SK-N-SH (cell line): ENCODE results near the gene ARV1. TPM values are rescaled to one million over a fixed set of nuclear protein-coding genes. Genes with fewer than 3 reads are reported as not detected.

Source experiments
- CTCF ChIA-PET: fragments of 300-600, 350-600 bp; formaldehyde crosslinking; extraction: SDS; loops from one replicate; lab custom pipeline; 2021; lab: Yijun Ruan, JAX
- POLR2A ChIA-PET: fragments of 350-600 bp; sonication (Branson Sonifier 250); formaldehyde crosslinking; extraction: SDS; loops from one replicate; lab custom pipeline; 2020; ENCODE audit warnings: antibody characterized with exemption, inconsistent platforms; lab: Yijun Ruan, JAX
- DNase-seq: peaks from one replicate; pipeline ENCODE4 v3.0.0; 2012
- H2AFZ ChIP-seq: fragments of 200-600 bp; sonication (generic); 2 replicates; pipeline ENCODE4 v1.8.1; 2016; ENCODE audit warnings: antibody characterized with exemption, mild to moderate bottlenecking, low read depth
- H3F3A ChIP-seq: fragments of 200-600 bp; sonication (generic); replicated peaks from 2 replicates; pipeline ENCODE3; 2016; ENCODE audit warnings: antibody characterized with exemption, mild to moderate bottlenecking; ENCODE audit not compliant: insufficient read depth
- H3K27ac ChIP-seq, 2 experiments: fragments of 200-500 bp in 1 of 2; fragments of 200-600 bp in 1 of 2; sonication (Bioruptor generic) in 1 of 2; sonication (generic), shearing (Covaris generic) in 1 of 2; 2 replicates each; pipeline versions ENCODE4 v1.5.1 to v1.6.1; 2014 to 2016; ENCODE audit warnings: low read depth in 2 of 2, inconsistent platforms in 1 of 2, low read length in 1 of 2, mild to moderate bottlenecking in 1 of 2, mixed read lengths in 1 of 2
- H3K27me3 ChIP-seq: fragments of 200-600 bp; sonication (generic), shearing (Covaris generic); 2 replicates; pipeline ENCODE4 v1.6.1; 2016; ENCODE audit warnings: mixed run types; ENCODE audit not compliant: insufficient read depth
- H3K36me3 ChIP-seq, 2 experiments: fragments of 200-500 bp in 1 of 2; fragments of 200-600 bp in 1 of 2; sonication (Bioruptor generic) in 1 of 2; sonication (generic) in 1 of 2; replicated peaks in 1 of 2; 2 replicates each; pipeline versions ENCODE3 to v1.5.1; 2014 to 2016; ENCODE audit warnings: low read length in 1 of 2, mild to moderate bottlenecking in 1 of 2; ENCODE audit not compliant: insufficient read depth in 2 of 2, control insufficient read depth in 1 of 2
- H3K4me1 ChIP-seq, 2 experiments: fragments of 200-500 bp in 1 of 2; fragments of 200-600 bp in 1 of 2; sonication (Bioruptor generic) in 1 of 2; sonication (generic), shearing (Covaris generic) in 1 of 2; 2 replicates each; pipeline versions ENCODE4 v1.5.1 to v1.6.1; 2014 to 2016; ENCODE audit warnings: low read depth in 1 of 2, low read length in 1 of 2, mixed run types in 1 of 2; ENCODE audit not compliant: insufficient read depth in 2 of 2, control insufficient read depth in 1 of 2
- H3K4me2 ChIP-seq: fragments of 200-600 bp; sonication (generic), shearing (Covaris generic); 2 replicates; pipeline ENCODE4 v1.6.1; 2017; ENCODE audit warnings: mixed run types
- H3K4me3 ChIP-seq, 2 experiments: fragments of 200-500 bp in 1 of 2; fragments of 200-600 bp in 1 of 2; sonication (Bioruptor generic) in 1 of 2; sonication (generic), shearing (Covaris generic) in 1 of 2; 2 replicates each; pipeline versions ENCODE4 v1.5.1 to v1.8.1; 2014 to 2016; ENCODE audit warnings: low read depth in 2 of 2, inconsistent platforms in 1 of 2, low read length in 1 of 2, mild to moderate bottlenecking in 1 of 2, mixed read lengths in 1 of 2, moderate library complexity in 1 of 2
- H3K79me2 ChIP-seq: fragments of 200-600 bp; sonication (generic); 2 replicates; pipeline ENCODE4 v1.8.1; 2017; ENCODE audit warnings: mild to moderate bottlenecking; ENCODE audit not compliant: insufficient read depth
- H3K9ac ChIP-seq: fragments of 200-600 bp; sonication (generic); 2 replicates; pipeline ENCODE4 v1.6.1; 2017; ENCODE audit warnings: mixed run types
- H3K9me2 ChIP-seq: fragments of 200-600 bp; sonication (generic); 2 replicates; pipeline ENCODE4 v1.6.1; 2017; ENCODE audit warnings: mixed run types
- H3K9me3 ChIP-seq: fragments of 200-600 bp; sonication (generic); 2 replicates; pipeline ENCODE4 v1.6.1; 2017; ENCODE audit warnings: mixed run types, mild to moderate bottlenecking, moderate library complexity
- H4K20me1 ChIP-seq: fragments of 200-600 bp; sonication (generic); 2 replicates; pipeline ENCODE4 v1.6.1; 2017; ENCODE audit warnings: mild to moderate bottlenecking, mixed run types; ENCODE audit not compliant: insufficient read depth
- CTCF ChIP-seq: fragments of 200-600 bp; sonication (generic); IDR thresholded peaks from 2 replicates; pipeline ENCODE4 v1.6.1; 2017; ENCODE audit warnings: antibody characterized with exemption, mild to moderate bottlenecking, moderate library complexity
- ELF1 ChIP-seq: IDR thresholded peaks from 2 replicates; pipeline ENCODE4 v1.4.0; 2012
- EP300 ChIP-seq, 2 experiments: IDR thresholded peaks; 2 replicates each; pipeline versions ENCODE4 v1.4.0 to v1.6.1; 2012; ENCODE audit warnings: borderline replicate concordance in 1 of 2, low read depth in 1 of 2, low read length in 1 of 2
- EZH2phosphoT487 ChIP-seq: fragments of 200-600 bp; sonication (generic); IDR thresholded peaks from 2 replicates; pipeline ENCODE4 v1.6.1; 2017; ENCODE audit warnings: low read depth, mixed run types, mild to moderate bottlenecking, antibody characterized with exemption, moderate library complexity, borderline replicate concordance
- GABPA ChIP-seq: IDR thresholded peaks from 2 replicates; pipeline ENCODE4 v1.4.0; 2012; ENCODE audit warnings: low read depth, mild to moderate bottlenecking
- GATA2 ChIP-seq: sonication (generic); formaldehyde crosslinking; IDR thresholded peaks from 2 replicates; pipeline ENCODE4 v1.5.0; 2020; ENCODE audit warnings: mild to moderate bottlenecking, missing genetic modification reagents
- MEF2A ChIP-seq: IDR thresholded peaks from 2 replicates; pipeline ENCODE4 v1.4.0; 2012; ENCODE audit warnings: low read depth, borderline replicate concordance
- RCOR1 ChIP-seq: fragments of 150-350 bp; IDR thresholded peaks from 2 replicates; pipeline ENCODE4 v1.6.1; 2017; ENCODE audit warnings: antibody characterized with exemption, low read length
- SIN3A ChIP-seq: IDR thresholded peaks from 2 replicates; pipeline ENCODE4 v1.6.1; 2012; ENCODE audit warnings: low read depth, mild to moderate bottlenecking, low read length, moderate library complexity, borderline replicate concordance
- TCF12 ChIP-seq: IDR thresholded peaks from 2 replicates; pipeline ENCODE4 v1.4.0; 2012
- TEAD4 ChIP-seq: IDR thresholded peaks from 2 replicates; pipeline ENCODE4 v1.4.0; 2012; ENCODE audit warnings: mild to moderate bottlenecking, borderline replicate concordance; ENCODE audit not compliant: insufficient read depth
- USF2 ChIP-seq: fragments of 150-350 bp; IDR thresholded peaks from 2 replicates; pipeline ENCODE4 v1.6.1; 2017; ENCODE audit warnings: antibody characterized with exemption, low read length, low read depth, borderline replicate concordance
- WGBS: methylation state at CpG from one replicate; pipeline ENCODE4 v1.1.6; 2017; ENCODE audit warnings: low lambda C conversion rate; 5-methylcytosine and 5-hydroxymethylcytosine counted together
- polyA plus RNA-seq, 3 experiments: library from polyadenylated mRNA; depleted of rRNA; stranded (reverse); fragments of >200 nt; gene quantifications; 2 replicates each; pipeline ENCODE4 v1.2.3, GENCODE V29; 2012

The ARV1 gene
- polyA plus RNA-seq, 1 of the 3 experiments (the other 2 are of a cell fraction), result 26.7 TPM

- Histone ChIP-seq H3K4me3 (no peak overlapping the region), H3K27ac (no peak overlapping the region), H3K4me1 (peaks cover 0 to 7% of the 10 kb centered on the region in 2 experiments; a peak in 2 of 4 replicates), H2AFZ (no peak overlapping the region), H3K4me2 (no peak overlapping the region), H3K36me3 (peaks cover 6% of the 10 kb centered on the region in 2 experiments), H3K27me3 (no peaks in the 10 kb centered on the region)
- POLR2A ChIA-PET, result no interaction called here
- no peak for TF ChIP-seq CTCF
- no peak for TF ChIP-seq MEF2A
- no peak for TF ChIP-seq RCOR1
- TF ChIP-seq USF2, result no peak
- TF ChIP-seq EP300 (IDR thresholded peaks at IDR 0.05; ENCODE audit: borderline replicate concordance in 1 of 2, low read depth in 1 of 2, low read length in 1 of 2), result no peak
- no peak for TF ChIP-seq TEAD4
- no peak for TF ChIP-seq TCF12
- no peak for TF ChIP-seq ELF1
- no peak for TF ChIP-seq EZH2phosphoT487
- TF ChIP-seq SIN3A, result no peak
- TF ChIP-seq, all 33 proteins: peak for 0
- CTCF ChIA-PET, result no interaction called here
- H3K79me2 ChIP-seq, result peaks cover 19% of the 10 kb centered on the region; the same call in 1 of the 2 replicates
- no peak for DNase-seq
- H3K9ac ChIP-seq, result no peak overlapping the region
- H4K20me1 ChIP-seq, result no peaks in the 10 kb centered on the region
- no peaks in the 10 kb centered on the region for H3K9me2 ChIP-seq
- no peaks in the 10 kb centered on the region for H3K9me3 ChIP-seq
- WGBS, result 50% methylated on average over 1 of the region's 1 CpG
- H3F3A ChIP-seq, result peaks cover 5% of the 10 kb centered on the region
Observed at GRCh38 chr1:230972855-230973271, 6.0 kb upstream of the ARV1 start.

- H3K9me3 ChIP-seq, result no peaks in the 10 kb centered on the region
- no peak overlapping the region for H3K4me2 ChIP-seq
- no peak overlapping the region for H2AFZ ChIP-seq
- H3K9me2 ChIP-seq, result no peaks in the 10 kb centered on the region
- WGBS, result 81% methylated on average over 1 of the region's 3 CpGs
- CTCF ChIA-PET, result interaction anchor here (1.4 kb wide), 1 partner anchor 231 kb away, joined by 3 read pairs; no protein-coding TSS in a partner anchor
- H3K79me2 ChIP-seq, result peaks cover 36% of the 10 kb centered on the region
- H4K20me1 ChIP-seq, result no peaks in the 10 kb centered on the region
- peaks cover 0 to 13% of the 10 kb centered on the region in 2 experiments; a peak in 2 of 4 replicates for H3K4me1 ChIP-seq
- H3K36me3 ChIP-seq, result peaks cover 6% of the 10 kb centered on the region in 2 experiments
- no peak overlapping the region for H3K27ac ChIP-seq
- H3F3A ChIP-seq, result peaks cover 5% of the 10 kb centered on the region
- no peak overlapping the region for H3K4me3 ChIP-seq
- H3K9ac ChIP-seq, result no peak overlapping the region
- POLR2A ChIA-PET, result no interaction called here
- TF ChIP-seq GABPA, result no peak
- no peak for TF ChIP-seq USF2
- TF ChIP-seq GATA2 (CRISPR knock-in tag), result no peak
- H3K27me3 ChIP-seq, result no peaks in the 10 kb centered on the region
- no peak for DNase-seq
Observed at GRCh38 chr1:230975636-230976035, 3.3 kb upstream of the ARV1 start.
